ENCODE results near the gene SH3BGRL2.

The SH3BGRL2 gene

GRCh38 chr6:79669766-79670165 is 38.6 kb downstream of the SH3BGRL2 start:
- Histone ChIP-seq H3K36me3 (replicated peaks) (no peaks in the 10 kb centered on the region), H3K27ac (no peak overlapping the region), H3K27me3 (replicated peaks) (no peaks in the 10 kb centered on the region), H3K4me3 (ENCODE audit: low read depth, low read length) (no peak overlapping the region)
- in situ Hi-C loops (cut with HindIII; ENCODE audit: low pct_ligation_motif_present, low sequenced_read_pairs): no loop called here
- no peak for DNase-seq
- TF ChIP-seq CTCF (IDR thresholded peaks at IDR 0.05; ENCODE audit: low read depth, low read length, missing control alignments): no peak

- in situ Hi-C loops (cut with HindIII; ENCODE audit: low pct_ligation_motif_present, low sequenced_read_pairs): no loop called here
- Histone ChIP-seq H3K4me3 (ENCODE audit: low read depth, low read length) (no peak overlapping the region), H3K36me3 (replicated peaks) (no peaks in the 10 kb centered on the region), H3K27ac (no peak overlapping the region), H3K27me3 (replicated peaks) (no peaks in the 10 kb centered on the region)
- TF ChIP-seq CTCF (IDR thresholded peaks at IDR 0.05; ENCODE audit: low read depth, low read length, missing control alignments): no peak
- DNase-seq: no peak
Observed at GRCh38 chr6:79670789-79671188, 39.7 kb downstream of the SH3BGRL2 start.

- no peak overlapping the region for H3K4me3 ChIP-seq (ENCODE audit: low read depth, low read length)
- DNase-seq: peak; percentile 33
- no peak for TF ChIP-seq CTCF (IDR thresholded peaks at IDR 0.05; ENCODE audit: low read depth, low read length, missing control alignments)
- no peaks in the 10 kb centered on the region for H3K36me3 ChIP-seq (replicated peaks)
- in situ Hi-C loops (cut with HindIII; ENCODE audit: low pct_ligation_motif_present, low sequenced_read_pairs): no loop called here
- H3K27ac ChIP-seq: peak overlapping the region; percentile 21
- H3K27me3 ChIP-seq (replicated peaks): no peaks in the 10 kb centered on the region
Observed at GRCh38 chr6:79671600-79672266, 40.6 kb downstream of the SH3BGRL2 start.

- Histone ChIP-seq H3K27ac (peak overlapping the region; percentile 21), H3K4me3 (ENCODE audit: low read depth, low read length) (no peak overlapping the region), H3K27me3 (replicated peaks) (no peaks in the 10 kb centered on the region), H3K36me3 (replicated peaks) (no peaks in the 10 kb centered on the region)
- in situ Hi-C loops (cut with HindIII; ENCODE audit: low pct_ligation_motif_present, low sequenced_read_pairs): no loop called here
- TF ChIP-seq CTCF (IDR thresholded peaks at IDR 0.05; ENCODE audit: low read depth, low read length, missing control alignments): peak; percentile 70
- peak; percentile 8 for DNase-seq
Observed at GRCh38 chr6:79672631-79673111, 41.5 kb downstream of the SH3BGRL2 start.

GRCh38 chr6:79673947-79674346 is 42.8 kb downstream of the SH3BGRL2 start:
- TF ChIP-seq CTCF (IDR thresholded peaks at IDR 0.05; ENCODE audit: low read depth, low read length, missing control alignments): no peak

More at GRCh38 chr6:79673947-79674346, 42.8 kb downstream of the SH3BGRL2 start:
- no peak for DNase-seq
- in situ Hi-C loops (cut with HindIII; ENCODE audit: low pct_ligation_motif_present, low sequenced_read_pairs): no loop called here
- no peaks in the 10 kb centered on the region for H3K36me3 ChIP-seq (replicated peaks)
- no peaks in the 10 kb centered on the region for H3K27me3 ChIP-seq (replicated peaks)
- no peak overlapping the region for H3K27ac ChIP-seq
- H3K4me3 ChIP-seq (ENCODE audit: low read depth, low read length): no peak overlapping the region
